ENCODE measurements around the gene ADSS1.
A peak's percentile ranks its signal among the peaks of the same experiment; 100 is the strongest.

The ADSS1 gene

GRCh38 chr14:104687601-104688504 is 36.2 kb upstream of the ADSS1 start:
- no peak for DNase-seq (ENCODE audit: low spot score)

GRCh38 chr14:104688505-104689108 is 35.4 kb upstream of the ADSS1 start:
- peak; percentile 21 for DNase-seq (ENCODE audit: low spot score)

GRCh38 chr14:104689109-104689880 is 34.7 kb upstream of the ADSS1 start, which contains the start of gene INF2:
TSS of gene INF2 (plus strand) at chr14:104689618. CDS start at chr14:104701366, 11,748 bp downstream.
- peak; percentile 58 for DNase-seq (ENCODE audit: low spot score)

DNA sequence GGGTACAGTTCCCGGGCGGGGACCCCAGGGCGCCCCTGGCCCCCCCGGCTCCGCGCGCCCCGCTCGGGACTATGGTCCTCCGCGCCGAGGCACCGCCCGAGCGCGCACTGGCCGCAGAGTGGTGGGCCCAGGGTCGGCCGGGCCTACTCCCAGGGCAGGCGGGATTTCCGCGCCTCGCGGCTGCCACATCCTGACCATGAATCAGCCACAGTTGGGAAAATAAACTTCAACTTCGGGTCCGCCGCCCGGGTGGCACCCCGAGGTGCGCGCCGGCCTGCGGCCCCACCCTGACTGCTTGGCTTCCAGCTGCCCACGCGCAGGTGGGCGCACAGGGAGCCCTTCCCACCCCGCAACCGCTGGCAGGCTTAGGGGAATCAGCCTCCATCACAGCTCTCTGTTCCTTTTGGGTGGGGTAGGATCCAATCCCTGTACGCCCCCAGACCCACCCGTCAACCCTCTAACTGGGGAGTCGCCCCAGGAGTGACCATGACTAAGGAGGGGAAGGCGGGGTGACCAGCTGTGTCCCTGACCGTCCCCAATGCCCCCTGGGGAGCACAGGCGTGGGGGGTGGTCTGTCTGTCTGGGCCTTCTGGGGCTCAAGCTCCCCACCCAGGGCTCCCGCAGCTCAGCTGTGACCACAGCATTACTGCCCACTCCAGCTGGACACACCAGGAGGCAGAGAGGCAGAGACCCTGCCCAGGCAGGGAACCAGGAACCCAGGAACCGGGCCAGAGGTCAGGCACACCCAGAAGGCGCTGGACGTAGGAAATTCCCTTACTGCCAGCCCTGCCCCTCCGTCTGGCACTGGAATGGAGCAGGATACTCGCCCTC is 33.9 kb upstream of the ADSS1 start:
- DNase-seq (ENCODE audit: low spot score): peak; percentile 58

GRCh38 chr14:104690861-104691455 is 33.1 kb upstream of the ADSS1 start:
- no peak for DNase-seq (ENCODE audit: low spot score)

- DNase-seq (ENCODE audit: low spot score): no peak
Measured at GRCh38 chr14:104691546-104692260, 32.3 kb upstream of the ADSS1 start.

DNA sequence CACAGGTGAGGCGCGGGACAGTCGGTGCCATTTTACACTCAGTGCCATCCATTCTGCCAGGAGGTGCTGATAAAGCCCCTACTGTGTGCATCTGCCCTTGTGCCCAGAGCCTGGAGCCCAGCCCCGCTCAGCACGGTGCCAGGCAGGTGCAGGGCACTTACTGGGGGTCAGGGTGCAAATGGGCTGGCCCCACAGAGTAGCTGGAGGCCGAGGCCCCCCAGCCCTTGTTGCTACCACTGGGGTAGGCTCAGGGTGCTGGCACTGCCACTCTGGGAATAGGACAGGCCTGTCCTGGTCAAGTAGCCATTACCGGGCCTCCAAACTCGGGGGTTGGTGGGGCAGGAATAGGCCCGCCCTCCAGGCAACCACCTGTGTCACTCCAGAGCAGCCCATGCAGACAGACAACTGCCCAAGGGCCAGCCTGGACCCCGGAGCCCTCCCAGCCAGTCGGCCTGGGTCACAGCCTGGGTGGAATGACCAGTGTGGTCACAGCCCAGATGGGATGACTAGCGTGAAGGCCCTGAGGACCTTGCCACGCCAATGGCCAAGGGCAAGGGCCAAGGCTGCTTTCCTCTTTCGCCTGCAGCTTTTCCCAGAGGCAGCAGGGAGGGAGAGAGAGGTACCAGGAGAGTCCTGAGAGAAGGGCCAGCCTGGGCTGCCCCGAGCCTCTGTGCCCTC is 31.6 kb upstream of the ADSS1 start:
- DNase-seq (ENCODE audit: low spot score): no peak

- DNase-seq (ENCODE audit: low spot score): no peak
Measured at GRCh38 chr14:104692939-104693315, 31.1 kb upstream of the ADSS1 start.

DNA sequence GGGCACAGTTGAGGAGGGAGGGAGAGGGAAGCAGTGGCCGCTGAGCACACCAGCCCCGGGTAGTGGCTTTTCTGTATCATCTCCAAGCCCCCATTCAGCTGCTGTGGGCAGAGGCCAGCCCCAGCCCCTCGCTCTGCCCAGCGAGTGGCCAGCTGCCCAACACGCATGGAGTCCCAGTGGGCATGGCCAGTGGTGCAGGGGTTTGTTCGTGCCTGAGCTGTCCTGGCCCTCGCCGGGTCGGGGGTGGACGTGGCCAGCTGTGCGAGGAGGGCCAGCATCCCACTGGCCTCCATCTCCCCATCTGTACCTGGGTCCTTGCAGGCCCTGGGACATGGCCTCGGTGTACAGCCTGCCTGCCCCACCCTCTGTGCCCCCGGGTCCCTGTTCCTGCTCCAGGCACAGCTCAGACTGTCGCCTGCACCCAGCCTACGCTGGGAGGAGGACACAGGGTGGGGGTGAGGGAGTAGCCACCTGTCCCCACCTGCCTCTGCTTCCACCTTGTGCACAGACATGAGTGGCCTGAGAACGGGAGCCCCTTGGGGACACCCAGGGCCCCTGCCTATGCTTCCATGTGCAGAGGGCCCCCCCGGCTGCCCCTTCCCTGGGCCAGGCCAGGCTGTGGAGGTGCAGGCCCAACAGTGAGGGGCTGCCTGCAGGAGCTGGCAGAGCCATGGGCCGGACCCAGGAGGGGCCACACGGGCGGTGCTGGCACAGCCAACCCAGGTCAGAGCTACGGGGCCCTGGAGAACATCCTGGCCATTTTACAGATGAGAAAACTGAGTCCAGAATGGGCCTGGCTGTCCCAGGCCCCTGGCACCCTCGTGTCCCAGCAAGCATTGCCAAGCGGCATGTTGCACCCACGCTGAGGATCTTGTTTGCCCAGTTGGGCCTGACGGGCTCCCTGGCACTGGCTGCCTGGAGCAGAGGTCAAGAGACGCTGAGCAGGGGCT is 30.3 kb upstream of the ADSS1 start:
- no peak for DNase-seq (ENCODE audit: low spot score)

GRCh38 chr14:104694475-104694950 is 29.5 kb upstream of the ADSS1 start:
- no peak for DNase-seq (ENCODE audit: low spot score)

- DNase-seq (ENCODE audit: low spot score): no peak
Measured at GRCh38 chr14:104694991-104695659, 28.9 kb upstream of the ADSS1 start.

- no peak for DNase-seq (ENCODE audit: low spot score)
Measured at GRCh38 chr14:104695660-104696000, 28.4 kb upstream of the ADSS1 start.

DNA sequence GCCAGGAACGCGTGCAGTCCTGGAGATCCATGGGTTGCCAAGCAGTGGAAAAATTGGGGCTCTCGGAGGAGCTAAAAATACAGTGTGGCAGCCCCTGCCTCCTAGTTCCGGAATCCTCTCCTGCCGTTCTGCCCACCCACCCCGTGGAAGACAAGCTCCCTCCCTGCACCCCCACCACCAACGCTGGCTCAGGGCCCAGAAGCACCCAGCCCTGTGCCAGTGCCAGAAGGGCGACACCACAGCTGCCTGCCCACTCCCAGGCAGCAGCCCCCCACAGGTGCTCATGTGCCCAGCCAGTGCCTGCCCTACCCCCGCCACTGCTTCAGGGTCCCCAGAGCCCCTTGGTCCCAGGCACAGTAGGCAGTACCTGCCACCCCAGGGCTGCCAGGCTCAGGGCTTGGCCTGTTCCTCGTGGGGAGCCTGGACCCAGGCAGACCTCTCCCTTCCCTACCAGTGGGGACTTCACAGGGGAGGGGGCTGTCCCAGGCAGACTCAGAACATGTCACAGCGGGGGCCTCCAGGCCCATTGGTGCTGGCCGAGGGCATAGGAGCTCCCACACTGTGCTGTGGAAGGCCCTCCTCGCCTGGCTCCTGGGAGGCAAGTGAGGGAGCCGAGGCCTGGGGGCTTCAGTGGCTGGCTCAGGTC is 27.2 kb upstream of the ADSS1 start:
- DNase-seq (ENCODE audit: low spot score): no peak

DNA sequence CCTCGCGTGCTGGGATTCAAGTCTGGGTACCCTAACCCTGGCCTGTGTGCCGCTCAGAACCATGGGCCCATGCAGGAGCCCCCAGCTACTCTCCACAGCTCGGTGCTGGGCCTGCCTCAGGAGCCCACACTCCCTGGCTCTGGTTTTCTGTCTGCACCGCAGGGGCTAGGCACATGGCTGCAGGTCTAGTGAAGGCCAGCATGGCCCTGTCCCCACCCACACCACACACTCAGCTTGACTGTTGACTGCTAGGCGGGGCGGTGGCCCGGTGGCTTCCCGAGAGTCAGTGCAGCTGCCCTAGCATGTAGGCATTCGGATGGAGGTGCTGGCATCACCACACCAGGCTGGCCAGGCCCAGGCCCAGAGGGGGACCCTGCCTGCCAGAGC is 26.7 kb upstream of the ADSS1 start:
- no peak for DNase-seq (ENCODE audit: low spot score)

GRCh38 chr14:104697892-104698583 is 26.0 kb upstream of the ADSS1 start:
- DNase-seq (ENCODE audit: low spot score): no peak

DNA sequence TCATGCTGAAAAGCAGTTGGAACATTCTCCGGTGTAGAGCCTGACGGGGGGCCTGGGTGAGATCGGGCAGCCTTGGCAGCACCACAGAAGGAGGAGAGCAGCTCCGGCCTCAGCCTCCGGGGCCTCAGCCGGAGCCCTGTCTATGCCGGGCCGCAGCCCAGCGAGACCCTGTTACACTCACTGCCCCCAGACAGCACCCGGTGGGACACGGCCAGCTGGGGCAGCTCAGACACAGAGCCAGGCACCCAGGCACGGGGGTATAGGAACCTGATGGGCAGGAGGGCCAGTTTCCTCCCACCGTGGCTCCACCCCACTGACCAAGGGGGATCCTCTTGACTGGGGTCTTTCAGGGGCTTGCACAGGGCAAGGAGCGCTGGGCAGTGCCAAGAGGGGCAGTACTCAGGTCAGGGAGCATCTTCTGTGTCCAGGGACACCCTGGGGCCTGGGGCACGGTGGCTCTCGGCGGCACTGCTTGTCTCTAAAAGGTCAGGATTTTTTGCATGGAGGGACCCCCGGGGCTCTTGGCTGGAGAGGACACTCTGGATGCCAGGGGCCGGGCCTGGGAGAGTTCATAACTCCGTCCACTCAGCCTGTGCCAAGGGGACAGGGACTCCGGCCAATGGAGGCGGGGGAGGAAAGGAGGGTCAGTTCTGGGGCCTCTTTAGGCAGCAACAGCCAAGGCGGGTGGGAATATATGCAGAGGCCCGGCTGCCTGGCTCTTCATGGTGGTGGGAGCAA is 25.2 kb upstream of the ADSS1 start:
- DNase-seq (ENCODE audit: low spot score): no peak

DNA sequence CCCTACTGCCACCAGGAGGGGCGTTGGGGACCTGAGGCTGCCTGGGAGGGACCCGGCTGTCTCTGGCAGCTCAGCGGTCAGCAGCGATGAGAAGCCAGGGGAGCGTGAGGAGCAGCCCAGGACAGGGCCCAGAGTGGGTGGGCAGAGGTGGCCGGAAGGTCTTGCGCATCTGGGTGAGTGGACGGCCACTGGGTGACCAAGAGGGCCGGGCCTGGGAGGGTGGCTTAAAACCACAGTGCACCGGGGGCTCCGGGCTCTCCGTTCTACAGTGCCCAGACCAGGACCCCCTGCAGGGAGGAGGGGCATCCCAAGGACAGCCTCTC is 24.6 kb upstream of the ADSS1 start:
- no peak for DNase-seq (ENCODE audit: low spot score)
